GM21717 (cell line): ENCODE data around the gene THSD1.

Experiments used
- ATAC-seq: cut with Tn5 transposase; IDR thresholded peaks from one replicate; pipeline ENCODE4 v1.9.1; 2021; ENCODE audit warnings: mild to moderate bottlenecking, moderate library complexity; ENCODE audit not compliant: unreplicated experiment

Gene THSD1, protein sequence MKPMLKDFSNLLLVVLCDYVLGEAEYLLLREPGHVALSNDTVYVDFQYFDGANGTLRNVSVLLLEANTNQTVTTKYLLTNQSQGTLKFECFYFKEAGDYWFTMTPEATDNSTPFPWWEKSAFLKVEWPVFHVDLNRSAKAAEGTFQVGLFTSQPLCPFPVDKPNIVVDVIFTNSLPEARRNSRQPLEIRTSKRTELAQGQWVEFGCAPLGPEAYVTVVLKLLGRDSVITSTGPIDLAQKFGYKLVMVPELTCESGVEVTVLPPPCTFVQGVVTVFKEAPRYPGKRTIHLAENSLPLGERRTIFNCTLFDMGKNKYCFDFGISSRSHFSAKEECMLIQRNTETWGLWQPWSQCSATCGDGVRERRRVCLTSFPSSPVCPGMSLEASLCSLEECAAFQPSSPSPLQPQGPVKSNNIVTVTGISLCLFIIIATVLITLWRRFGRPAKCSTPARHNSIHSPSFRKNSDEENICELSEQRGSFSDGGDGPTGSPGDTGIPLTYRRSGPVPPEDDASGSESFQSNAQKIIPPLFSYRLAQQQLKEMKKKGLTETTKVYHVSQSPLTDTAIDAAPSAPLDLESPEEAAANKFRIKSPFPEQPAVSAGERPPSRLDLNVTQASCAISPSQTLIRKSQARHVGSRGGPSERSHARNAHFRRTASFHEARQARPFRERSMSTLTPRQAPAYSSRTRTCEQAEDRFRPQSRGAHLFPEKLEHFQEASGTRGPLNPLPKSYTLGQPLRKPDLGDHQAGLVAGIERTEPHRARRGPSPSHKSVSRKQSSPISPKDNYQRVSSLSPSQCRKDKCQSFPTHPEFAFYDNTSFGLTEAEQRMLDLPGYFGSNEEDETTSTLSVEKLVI

GRCh38 chr13:52405767-52406494 is at the start of gene THSD1:
Gene THSD1 (minus strand): TSS chr13:52406172. CDS start chr13:52402600, 3,572 bp downstream.
- peak; percentile 39 for ATAC-seq

GRCh38 chr13:52455677-52456041 is 49.7 kb upstream of the THSD1 start:
- peak; percentile 31 for ATAC-seq

DNA sequence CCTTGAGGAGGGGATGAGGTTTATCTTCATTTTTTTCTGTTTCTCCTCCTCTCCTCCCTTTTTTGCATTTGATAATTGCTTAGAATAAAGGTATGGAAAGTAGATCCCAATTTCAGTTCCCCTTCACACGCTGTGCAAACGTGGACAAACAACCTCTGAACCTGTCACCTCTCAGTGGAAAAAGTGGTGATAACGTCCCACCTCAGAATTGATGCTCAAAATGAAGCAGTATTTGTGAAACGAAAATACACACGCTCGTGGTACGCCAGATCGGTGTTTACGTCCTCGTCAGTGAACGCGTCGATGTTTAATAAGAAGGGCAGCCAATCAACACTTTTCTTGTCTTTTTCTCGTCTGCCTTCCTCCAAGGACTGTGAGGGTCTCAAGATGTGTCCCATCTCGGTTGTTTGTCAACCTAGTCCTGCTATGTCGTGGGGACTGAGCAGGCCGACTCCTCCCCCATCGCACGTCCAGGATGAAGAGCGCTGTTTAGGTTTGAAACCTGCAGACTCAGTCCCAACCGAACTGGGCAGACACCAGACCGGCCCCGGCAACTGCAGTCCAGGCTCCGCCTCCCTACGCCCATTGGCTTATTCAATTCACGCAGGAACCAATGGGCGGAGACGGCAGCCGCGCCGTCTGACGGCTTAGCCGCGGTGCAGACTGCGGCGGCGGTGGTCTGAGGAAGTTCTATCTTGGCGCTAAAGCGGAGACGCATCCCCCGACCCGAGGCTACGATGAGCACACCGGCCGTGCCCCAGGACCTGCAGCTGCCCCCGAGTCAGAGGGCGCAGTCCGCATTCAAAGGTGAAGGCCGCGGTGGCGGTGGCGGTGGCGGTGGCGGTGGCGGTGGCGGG is 49.1 kb upstream of the THSD1 start, which contains the start of gene CKAP2:
Gene CKAP2, plus strand, starts transcription at position 659 of the 857 bp plus-strand sequence. Its CDS starts 79 bp downstream, at position 738.
- peak; percentile 83 for ATAC-seq

GRCh38 chr13:52454459-52454819 is 48.5 kb upstream of the THSD1 start:
- ATAC-seq, result peak; percentile 35

GRCh38 chr13:52452470-52452869 is 46.5 kb upstream of the THSD1 start:
- ATAC-seq, result no peak

DNA sequence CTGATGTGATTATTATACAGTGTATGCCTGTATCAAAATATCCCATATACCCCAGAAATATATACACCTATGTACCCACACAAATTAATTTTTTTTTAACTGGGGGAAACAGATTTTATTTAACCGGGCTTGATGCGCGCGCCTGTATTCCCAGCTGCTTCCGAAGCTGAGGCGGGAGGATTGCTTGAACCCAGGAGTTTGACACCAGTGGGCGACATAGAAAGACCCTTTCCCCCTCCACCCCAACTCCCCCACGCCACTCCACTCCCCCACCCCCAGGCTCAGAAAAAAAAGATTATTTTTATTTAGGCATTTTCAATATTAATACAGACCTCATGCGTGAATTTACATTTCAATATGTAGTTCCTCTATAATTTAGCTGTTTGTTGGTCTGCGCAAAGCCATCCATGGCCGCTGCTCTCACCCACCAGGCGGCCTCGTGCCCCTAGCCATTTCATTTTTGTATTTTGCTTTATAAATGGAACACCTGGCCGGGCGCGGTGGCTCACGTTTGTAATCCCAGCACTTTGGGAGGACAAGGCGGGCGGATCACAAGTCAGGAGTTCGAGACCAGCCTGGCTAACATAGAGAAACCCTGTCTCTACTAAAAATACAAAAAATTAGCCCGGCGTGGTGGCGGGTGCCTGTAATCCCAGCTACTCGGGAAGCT is 45.3 kb upstream of the THSD1 start:
- ATAC-seq, result no peak

- ATAC-seq, result no peak
Observed at GRCh38 chr13:52450793-52451116, 44.8 kb upstream of the THSD1 start.

GRCh38 chr13:52450012-52450792 is 44.2 kb upstream of the THSD1 start, which contains the start of gene VPS36:
Gene VPS36 (minus strand): TSS chr13:52450634. CDS start chr13:52450594, 40 bp downstream.
- peak; percentile 69 for ATAC-seq

DNA sequence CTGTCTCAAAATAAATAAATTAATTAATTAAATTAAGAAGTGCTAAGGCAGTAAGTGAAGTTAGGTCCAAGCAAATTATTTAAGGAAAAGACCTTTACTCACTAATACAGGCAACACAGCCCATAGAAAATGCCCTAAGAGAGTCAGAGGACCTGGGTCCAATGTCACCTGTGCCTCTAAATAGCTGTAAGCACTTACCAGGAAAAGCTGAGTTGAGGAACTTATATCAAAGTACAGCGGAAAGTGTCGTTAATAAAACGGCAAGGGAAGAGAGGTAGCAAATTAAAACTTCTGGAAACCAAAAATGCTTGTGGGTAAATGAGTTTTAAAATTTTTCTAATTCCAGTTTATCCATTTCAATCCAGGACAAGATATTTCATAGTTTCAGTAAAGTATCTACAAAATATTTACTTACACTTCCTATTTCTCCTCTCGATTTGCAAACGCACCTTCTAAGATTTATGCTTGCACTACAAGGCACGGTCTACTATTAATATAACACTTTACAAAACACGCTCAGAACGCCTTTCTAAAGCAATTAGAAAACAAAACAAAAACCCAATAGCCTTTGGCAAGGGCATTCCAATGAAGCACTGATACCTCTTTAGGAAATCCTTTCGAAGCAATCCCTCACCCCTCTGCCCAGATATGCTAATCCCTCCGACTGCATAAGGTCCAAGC is 43.5 kb upstream of the THSD1 start:
- ATAC-seq, result no peak

- no peak for ATAC-seq
Observed at GRCh38 chr13:52447815-52448552, 42.0 kb upstream of the THSD1 start.

DNA sequence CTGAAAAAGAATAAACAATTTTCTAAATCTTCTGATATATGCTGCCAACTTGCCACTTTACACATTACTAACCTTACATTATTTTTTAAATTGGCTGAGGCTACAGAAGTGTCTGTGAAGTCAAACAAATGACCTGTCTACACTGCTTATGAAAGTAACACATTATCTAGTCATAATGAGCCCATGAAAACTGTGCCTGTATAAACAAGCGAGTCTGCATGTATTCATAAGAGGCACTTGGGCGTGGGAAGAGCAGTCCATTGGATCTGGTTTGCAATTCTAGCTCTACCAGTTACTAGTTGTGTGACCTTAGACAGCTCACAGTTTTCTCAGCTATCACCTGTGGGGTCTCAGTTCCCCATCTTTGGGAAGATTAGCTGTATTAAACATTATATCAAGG is 41.4 kb upstream of the THSD1 start:
- ATAC-seq, result no peak

- no peak for ATAC-seq
Observed at GRCh38 chr13:52446265-52446664, 40.3 kb upstream of the THSD1 start.

- no peak for ATAC-seq
Observed at GRCh38 chr13:52432456-52432855, 26.5 kb upstream of the THSD1 start.

DNA sequence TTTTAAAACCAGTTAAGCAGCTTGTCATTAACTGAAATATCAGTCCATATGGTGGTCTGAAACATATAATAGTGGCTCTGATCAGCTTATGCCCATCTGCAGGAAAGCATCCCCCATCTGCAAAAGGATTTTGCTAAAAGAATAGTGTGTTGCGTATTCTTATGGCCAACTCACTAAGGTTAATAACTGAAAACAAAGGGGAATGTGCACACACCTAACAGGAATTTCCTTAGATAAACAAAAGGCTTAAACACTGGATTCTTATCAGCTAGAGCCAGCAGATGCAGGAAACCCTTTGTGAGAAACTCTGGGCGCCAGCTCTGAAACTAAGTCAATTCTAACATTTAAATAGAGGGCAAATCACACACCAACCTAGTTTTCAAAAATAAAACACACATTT is 22.3 kb upstream of the THSD1 start:
- no peak for ATAC-seq

GRCh38 chr13:52421216-52421615 is 15.2 kb upstream of the THSD1 start:
- no peak for ATAC-seq

GRCh38 chr13:52419080-52419479 is 13.1 kb upstream of the THSD1 start:
- ATAC-seq, result no peak

DNA sequence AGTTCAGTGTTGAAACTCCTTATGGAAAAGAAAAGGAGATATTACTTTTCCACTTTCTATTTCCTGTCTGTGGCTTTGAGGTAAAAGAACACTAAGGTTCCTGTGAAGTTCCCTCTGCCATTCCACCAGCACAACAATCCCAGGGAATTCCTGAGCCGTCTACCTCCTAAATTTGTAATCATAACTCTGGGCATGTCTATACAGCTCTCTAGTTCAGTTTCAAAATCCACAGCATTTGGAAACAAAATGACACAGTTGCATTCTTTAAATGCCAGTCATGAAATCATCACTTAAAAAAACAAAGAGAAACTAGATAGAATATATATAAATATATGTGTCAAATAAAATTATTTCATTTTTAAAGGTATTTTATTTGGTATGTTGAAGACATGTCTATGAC is 9.0 kb upstream of the THSD1 start:
- no peak for ATAC-seq

DNA sequence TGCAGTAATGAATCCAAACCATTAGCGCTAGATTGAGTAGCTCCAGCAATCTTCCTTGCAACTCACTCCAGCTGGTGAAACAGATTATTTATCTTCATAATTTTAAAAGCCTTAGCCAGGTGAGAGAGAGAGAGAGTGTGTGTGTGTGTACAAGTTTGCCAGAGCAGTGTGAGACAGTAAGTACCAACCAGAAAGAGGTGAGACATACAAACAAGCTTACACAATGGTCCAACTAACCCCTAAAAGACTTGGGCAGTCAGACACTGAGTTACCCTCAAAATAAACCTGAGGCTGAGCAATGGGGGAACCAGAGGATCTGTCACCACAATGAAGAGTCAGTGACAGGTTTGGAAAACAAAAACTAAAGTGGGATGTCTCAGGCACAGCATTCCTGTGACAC is 8.1 kb upstream of the THSD1 start:
- no peak for ATAC-seq
